HEK293T (cell line): ENCODE data around the gene SINHCAF.

ENCODE experiments used
- SUZ12 ChIP-seq: fragments of 450-650 bp; IDR thresholded peaks from 2 replicates; pipeline ENCODE4 v1.6.1; 2016; ENCODE audit warnings: mild to moderate bottlenecking
- TF ChIP-seq, protein P1 (sequence below): fragments of 450-650 bp; IDR thresholded peaks from 2 replicates; pipeline ENCODE4 v1.6.1; 2016

DNA sequence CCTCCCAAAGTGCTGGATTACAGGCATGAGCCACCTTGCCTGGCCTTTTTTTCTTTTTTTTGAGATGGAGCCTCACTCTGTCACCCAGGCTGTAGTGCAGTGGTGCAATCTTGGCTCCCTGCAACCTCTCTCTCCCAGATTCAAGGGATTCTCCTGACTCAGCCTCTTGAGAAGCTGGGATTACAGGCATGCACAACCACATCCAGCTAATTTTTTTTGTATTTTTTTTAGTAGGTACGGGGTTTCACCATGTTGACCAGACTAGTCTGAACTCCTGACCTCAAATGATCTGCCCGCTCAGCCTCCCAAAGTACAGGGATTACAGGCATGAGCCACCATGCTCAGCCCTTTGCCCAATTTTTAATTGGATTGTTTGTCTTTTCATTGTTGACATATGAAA is 58.0 kb downstream of the SINHCAF start:
- TF ChIP-seq SUZ12, result no peak
- TF ChIP-seq, protein P1, sequence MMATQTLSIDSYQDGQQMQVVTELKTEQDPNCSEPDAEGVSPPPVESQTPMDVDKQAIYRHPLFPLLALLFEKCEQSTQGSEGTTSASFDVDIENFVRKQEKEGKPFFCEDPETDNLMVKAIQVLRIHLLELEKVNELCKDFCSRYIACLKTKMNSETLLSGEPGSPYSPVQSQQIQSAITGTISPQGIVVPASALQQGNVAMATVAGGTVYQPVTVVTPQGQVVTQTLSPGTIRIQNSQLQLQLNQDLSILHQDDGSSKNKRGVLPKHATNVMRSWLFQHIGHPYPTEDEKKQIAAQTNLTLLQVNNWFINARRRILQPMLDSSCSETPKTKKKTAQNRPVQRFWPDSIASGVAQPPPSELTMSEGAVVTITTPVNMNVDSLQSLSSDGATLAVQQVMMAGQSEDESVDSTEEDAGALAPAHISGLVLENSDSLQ, result no peak
